Stimulated activated CD8-positive, alpha-beta memory T cell treated with anti-CD3 and anti-CD28 coated beads, Interleukin-4, amount 100 ng/mL, for 48 hours (primary cell): ENCODE measurements around the gene DDX51.
"Not testable (repeated sequence)": the region's sequence is repeated elsewhere in the genome, so short reads cannot be mapped to it uniquely, and the experiment has no call there.

Source experiments
- DNase-seq: peaks from one replicate; pipeline ENCODE4 v3.0.0-alpha.2; 2020

DDX51 gene

DNA sequence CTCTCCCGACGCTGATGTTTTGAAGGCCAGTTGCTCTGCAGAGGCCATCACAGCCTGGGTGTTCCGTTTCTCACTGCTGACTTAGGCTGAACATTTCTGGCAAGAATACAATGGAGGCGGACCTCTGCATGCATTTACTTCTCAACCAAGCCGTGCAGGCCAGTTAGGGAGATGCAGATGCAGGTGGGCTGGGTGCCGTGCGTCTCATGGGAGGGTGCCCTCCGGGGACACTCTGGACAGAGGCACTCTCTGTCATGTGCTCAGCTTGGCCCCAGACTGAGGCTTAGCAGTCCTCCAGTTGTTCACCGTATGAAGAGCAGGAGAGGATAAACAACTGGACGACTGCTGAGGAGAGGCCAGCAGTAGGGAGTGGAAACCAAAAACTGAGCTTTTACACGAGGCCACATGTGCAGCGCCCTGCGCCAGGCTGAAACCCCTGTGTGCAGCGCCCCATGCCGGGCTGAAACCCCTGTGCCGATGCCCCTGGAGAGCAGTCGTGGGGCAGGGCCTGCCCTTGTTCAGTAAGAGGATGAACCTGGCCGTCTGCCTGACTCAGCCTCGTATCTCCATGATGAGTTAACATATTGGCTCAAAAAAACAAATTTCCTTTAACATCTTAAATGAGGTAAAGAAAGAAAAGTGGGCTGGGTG, 32.3 kb downstream of the DDX51 start:
- no peak for DNase-seq

DNA sequence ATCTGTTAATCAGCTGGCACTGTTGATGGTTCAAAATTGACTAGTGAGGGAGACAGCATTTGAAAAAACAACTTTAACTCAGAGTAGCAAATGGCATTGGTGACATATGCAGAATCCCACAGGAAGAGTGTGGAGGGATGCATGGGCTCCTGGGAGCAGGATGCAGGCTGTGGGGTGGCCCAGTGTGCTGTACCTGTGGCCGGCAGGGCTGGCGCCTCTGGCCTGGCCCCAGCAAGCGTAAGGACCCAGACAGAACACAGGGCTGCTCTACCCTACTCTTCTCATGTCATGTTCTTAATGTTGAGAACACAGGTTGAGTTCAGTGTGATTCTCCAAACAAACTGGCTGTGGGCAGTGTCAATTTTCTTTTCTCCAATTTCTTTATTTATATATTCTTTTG, 33.4 kb downstream of the DDX51 start:
- no peak for DNase-seq

DNA sequence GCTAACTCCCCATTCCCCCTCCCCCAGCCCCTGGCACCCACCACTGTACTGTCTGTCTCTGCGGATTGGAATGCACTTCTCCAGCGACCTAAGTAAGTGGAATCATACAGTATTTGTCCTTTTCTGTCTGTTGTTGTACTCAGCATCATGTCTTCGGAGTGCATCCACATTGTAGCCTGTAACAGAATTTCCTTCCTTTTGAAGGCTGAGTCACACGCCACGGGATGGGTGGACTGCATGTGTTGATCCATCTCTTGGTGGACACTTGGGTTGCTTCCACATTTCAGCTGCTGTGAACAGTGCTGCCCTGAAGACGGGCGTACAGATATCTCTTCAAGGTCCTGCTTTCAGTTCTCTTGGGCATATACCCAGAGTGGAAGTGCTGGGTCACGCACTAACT, 34.4 kb downstream of the DDX51 start:
- DNase-seq, result no peak

DNA sequence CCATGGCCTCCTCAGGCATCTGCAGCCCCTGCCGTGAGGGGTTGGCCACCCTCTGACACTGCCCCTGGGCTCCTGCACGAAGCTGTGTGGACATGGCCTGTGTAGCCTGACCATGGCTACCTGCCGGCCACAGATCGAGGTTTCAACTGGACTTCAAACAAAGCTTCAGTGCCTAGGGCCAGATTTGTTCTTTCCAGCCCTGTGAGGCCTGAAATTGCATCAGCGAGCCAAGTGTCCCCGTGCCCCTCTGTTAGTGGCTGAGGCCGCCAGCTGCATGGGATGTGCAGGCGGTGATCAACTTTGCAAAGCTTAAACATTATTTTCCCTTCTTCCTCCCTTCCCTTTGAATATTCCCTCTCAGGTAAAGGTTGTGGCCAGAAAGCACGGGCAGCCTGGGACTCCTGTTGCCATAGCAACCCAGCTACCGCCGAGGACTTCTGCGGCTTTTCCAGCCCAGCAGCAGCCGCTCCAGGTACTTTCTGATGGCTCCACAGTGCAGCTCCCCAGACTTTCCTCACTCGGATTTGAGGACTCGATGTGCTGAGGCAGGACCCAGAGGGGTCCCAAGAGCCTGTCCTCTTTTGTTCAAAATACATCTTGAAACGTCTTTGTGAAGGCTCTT, 35.8 kb downstream of the DDX51 start:
- no peak for DNase-seq

DNA sequence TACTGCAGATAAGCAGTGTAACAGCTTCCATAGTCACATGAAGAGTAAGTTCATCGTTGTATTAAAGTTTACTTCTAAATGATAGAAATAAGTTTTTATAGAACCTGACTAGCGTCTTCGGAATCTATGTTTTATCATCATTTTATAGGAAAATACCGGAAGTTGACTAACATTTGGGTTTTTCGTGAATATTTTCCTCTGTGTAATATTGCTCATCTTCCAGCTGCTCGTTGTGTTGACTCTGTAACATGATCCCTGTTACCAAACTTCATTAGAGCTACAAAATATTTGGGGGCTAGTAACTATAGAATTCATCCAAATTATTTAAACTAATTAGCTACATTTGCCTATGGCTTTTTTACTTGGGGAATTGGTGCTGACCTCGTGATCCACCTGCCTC, 37.2 kb downstream of the DDX51 start:
- DNase-seq, result no peak

DNA sequence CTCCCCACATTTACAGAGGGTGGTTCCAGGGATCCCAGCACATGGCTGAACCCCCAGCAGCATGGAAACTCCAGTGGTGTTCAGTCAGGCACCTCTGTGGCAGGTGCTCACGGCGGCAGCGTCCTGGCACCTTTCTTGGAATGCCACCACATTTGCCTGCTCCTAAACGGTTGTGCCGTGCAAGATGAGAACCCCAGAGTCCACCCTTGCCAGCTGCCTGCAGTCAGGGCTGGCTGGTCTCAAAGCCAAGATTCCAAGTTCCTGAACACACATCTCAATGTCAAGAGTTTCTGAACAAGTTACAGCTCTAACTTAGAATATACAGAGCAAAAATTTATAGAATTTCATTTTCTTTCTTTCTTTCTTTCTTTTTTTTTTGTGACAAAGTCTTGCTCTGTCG, 38.7 kb downstream of the DDX51 start:
- DNase-seq, result no peak

DNA sequence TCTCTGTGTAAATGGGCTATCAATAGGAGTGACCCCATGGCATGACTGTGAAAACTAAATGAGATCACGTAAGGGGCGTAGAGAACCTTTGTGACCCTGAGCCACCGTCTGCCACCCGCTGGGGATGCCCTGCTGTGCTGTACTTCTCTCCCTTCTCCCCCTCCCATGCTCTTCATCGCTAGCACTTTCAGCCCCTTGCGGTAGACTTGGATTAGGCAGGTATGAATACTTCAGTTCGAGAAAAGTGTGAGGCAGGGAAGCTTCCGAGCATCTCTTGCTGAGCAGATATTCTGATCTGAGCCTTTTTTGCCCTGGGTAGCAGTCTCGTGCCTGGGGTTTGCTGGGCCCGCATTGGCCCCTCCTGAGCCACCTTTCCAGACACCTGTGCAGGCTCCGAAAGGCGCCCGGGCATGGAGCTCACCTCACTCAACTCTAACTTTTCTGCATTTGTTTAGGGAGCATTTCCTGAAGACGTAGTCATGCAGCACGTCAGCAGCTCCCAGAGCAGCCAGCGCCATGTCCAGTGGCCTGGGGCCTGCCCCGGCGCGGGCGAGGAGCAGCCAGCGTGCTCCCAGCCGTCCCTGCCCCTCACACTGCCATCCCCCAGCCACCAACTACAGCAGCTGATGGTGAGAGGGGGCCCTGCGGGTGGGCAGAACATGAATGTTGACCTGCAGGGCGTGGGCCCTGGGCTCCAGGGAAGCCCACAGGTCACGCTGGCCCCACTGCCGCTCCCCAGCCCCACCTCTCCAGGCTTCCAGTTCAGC, 40.4 kb downstream of the DDX51 start:
- DNase-seq, result no peak

DNA sequence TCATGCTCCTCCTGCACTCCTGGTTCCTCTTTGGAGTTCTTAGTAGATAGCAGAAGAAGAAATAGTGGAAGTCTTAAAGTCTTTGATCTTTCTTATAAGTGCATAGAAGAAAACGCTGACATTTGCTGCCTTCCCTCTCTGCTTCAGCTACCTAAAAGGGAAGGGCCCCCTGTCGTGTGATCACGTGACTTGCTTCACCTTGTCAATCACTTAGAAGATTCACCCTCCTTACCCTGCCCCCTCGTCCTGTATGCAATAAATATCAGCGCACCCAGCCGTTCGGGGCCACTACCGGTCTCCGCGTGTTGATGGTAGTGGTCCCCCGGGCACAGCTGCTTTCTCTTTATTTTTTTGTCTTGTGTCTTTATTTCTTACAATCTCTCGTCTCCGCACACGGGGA, 41.0 kb downstream of the DDX51 start:
- not testable (repeated sequence) for DNase-seq

DNA sequence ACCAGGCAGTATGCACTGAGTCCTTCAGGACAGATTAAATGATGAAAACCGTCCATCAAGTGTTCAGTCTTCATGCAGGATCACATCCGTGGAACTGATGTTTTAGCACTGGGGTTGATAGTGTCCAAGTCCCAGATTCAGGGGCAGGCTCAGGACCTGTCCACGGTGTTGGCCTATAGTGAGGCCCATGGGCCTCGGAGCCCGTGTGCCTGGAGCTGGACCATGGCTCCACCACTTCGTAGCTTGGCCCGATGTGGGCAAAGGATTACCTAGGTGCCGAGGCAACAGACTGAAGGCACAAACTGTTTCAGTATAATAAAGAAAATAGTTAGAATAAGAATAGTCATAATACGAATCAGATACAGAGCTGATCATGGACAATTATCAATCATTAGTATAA, 41.8 kb downstream of the DDX51 start:
- no peak for DNase-seq

DNA sequence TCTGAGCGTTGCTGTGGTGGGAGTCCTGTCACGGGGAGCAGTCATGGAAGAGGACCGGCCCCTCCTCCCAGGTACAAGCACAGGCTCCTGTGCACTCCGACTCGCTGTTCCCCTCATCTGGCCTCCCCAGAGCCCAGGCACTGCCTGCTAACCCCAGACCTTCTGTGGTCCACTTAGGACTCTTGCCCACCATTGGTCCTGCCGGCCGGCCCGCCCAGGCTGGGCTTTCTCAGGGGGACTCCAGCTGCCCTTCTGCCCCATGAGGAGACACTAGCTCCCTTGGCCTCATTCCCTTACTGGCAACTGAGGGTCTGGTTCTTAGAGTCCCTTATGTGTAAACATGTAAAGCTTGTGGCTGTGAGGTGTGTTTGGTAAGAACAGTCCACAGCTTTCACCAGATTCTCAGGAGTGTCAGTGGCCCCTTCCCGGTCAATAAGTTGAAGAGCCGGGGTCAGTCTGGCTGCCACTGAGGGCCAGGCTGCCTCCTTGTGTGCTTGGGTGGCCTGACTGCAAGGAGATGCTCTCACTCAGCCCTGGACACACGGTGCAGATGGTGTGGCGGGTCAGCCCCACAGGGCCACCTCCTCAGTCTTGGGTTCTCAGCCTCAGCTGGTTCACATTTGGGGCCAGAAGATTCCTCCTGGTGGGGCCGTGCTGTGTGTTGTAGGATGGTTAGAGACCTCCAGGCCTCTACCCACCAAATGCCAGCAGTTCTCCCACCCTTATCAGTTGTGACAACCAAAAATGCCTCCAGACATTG, 43.6 kb downstream of the DDX51 start:
- no peak for DNase-seq

DNA sequence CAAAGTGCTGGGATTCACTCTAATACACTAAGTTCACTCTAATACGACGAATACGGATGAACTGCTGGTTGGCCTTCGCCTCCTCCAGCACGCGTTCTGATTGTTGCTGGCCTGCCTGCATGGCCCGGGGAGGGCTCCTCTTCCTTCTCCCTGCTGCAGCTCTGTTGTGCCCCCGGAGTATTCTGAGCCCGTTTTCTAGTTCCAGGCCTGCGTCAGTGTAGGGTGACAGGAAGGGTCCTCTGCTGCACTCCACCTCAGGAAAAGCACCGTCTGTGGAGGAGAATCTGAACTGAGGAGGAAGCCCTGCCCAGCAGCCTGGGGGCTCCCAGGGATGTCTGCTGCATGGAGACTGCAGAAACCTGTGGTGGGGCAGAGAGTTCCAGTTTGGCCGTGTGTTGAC, 44.4 kb downstream of the DDX51 start:
- no peak for DNase-seq

DNA sequence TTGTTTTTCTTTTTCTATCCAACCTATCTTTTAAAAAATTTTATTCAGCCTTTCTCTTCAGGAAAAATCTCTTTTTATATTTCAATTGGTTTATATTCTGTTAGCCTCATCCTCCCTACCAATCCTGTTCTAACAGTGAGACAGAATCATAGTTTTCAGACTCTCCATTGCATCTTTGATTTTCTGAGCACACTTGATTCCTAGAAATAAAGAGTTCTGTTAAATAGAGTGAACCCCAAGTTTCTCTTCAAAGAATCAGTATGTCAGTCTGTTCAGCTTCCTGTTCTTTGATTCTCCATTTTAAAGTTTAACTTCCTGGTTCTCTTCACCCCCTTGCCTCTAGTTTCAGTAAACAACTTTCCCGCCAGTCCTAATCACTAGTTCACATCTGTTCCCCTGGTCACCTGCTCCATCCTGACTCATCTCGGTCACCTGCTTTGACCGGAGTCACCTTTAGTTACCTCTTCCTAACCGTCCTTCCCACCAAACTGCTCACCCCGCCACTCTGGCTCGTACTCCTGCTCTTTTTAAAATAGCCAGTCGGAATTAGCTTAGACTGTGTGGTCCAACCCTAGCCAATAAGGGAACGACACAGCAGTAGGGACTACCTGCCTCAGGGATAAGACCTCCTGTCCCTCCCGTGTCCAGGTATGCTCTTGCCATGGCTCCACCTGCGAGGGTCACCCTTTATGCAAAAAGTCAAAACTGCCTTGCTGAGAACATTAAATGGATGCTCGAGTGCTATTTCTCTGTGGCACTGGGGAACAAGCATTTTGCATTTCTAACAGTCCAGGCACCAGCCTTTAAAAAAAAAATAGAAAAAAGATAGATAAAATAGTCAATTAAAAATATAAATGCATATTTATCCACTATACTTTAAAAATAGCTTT, 48.4 kb downstream of the DDX51 start:
- no peak for DNase-seq

DNA sequence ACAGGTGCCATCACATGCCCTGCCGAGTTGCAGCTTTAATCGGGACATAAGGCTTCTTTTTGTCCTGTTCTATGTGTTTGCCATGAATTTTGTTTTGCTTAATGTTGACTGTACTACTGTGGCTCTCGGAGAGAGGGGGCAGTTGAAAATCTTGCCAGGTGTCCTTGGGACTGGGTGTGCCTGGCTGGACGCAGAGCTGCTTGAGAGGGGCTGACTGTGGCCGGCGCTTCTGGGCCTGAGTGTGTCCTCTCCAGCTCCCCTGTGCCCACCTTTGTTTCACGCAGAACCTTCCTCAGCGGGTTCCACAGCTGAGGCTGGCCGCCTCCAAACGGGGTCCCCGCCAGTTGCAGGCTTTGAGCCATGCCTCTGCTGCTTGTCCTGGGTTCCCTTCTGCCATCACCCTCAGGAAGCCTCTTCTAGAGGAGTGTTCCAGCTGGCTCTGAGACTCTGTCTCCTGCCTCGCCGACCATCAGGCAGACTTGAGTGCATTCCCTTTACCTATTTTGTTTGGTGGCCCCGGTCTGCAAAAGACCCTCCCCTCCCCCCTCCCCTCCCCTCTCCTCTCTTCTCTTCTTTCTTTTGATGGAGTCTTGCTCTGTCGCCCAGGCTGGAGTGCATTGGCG, 49.7 kb downstream of the DDX51 start:
- DNase-seq, result no peak

DNA sequence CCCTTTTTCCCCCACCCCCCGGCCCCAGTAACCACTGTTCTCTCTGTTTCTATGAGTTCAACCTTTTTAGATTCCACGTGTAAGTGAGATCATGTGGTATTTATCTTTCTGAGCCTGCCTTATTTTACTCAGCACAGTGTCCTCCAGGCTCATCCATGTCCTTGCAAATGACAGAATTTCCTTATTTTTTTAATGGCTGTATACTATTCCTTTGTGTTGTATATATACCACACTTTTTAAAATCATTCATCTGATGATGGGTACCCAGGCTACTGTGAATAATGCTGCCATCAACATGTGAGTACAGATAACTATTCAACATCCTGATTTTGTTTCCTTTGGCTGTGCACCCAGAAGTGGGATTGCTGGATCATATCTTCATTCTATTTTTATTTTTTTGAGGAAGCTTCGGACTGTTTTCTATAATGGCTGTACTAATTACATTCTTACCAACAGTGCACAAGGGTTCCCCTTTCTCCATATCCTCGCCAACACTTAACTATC, 54.7 kb downstream of the DDX51 start:
- DNase-seq, result no peak
